AG04450 (cell line): ENCODE data around the gene FAM163A. TPM values are rescaled to one million over a fixed set of nuclear protein-coding genes. Genes with fewer than 3 reads are reported as not detected.

Experiments used
- CTCF ChIA-PET: fragments of 300-600, 350-600 bp; formaldehyde crosslinking; extraction: SDS; loops from one replicate; lab custom pipeline; 2022; ENCODE audit warnings: antibody characterized with exemption, inconsistent platforms; lab: Charles Lee
- POLR2A ChIA-PET: fragments of 350-600 bp; formaldehyde crosslinking; extraction: SDS; loops from one replicate; lab custom pipeline; 2021; ENCODE audit warnings: antibody characterized with exemption, inconsistent platforms; lab: Yijun Ruan, JAX
- DNase-seq: peaks from one replicate; pipeline ENCODE4 v3.0.0-alpha.2; 2011; ENCODE audit warnings: low read depth, low spot score
- H3K27ac ChIP-seq: one replicate; pipeline ENCODE4 v1.5.1; 2012; ENCODE audit warnings: low read depth, low read length, control low read depth
- H3K27me3 ChIP-seq: one replicate; pipeline ENCODE4 v1.6.0; 2012; ENCODE audit warnings: low read length; ENCODE audit not compliant: control insufficient read depth, insufficient read depth
- H3K4me3 ChIP-seq: 2 replicates; pipeline ENCODE4 v1.5.1; 2011; ENCODE audit warnings: mild to moderate bottlenecking, low read depth, low read length, control low read depth
- H3K9me3 ChIP-seq: 2 replicates; pipeline ENCODE4 v1.5.1; 2012; ENCODE audit warnings: low read length; ENCODE audit not compliant: control insufficient read depth, insufficient read depth
- CTCF ChIP-seq: IDR thresholded peaks from 2 replicates; pipeline ENCODE4 v1.5.1; 2011; ENCODE audit warnings: low read depth, low read length, control low read depth, inconsistent platforms
- polyA plus RNA-seq: library from polyadenylated mRNA; depleted of rRNA; stranded (reverse); fragments of >200 nt; gene quantifications from 2 replicates; pipeline ENCODE4 v1.2.3, GENCODE V29; 2011

The FAM163A gene
- polyA plus RNA-seq, 1 experiment: not detected

GRCh38 chr1:179825206-179825605, 82.1 kb downstream of the FAM163A start:
- no peak for TF ChIP-seq CTCF
- POLR2A ChIA-PET: no interaction called here
- no peak overlapping the region for H3K27ac ChIP-seq
- CTCF ChIA-PET: interaction anchor here (6.4 kb wide), 1 partner anchor 11 kb away, joined by 97 read pairs; no protein-coding TSS in a partner anchor
- H3K4me3 ChIP-seq: no peak overlapping the region
- H3K27me3 ChIP-seq: peaks cover 17% of the 10 kb centered on the region
- H3K9me3 ChIP-seq: no peaks in the 10 kb centered on the region; the same call in 1 of the 2 replicates
- no peak for DNase-seq

GRCh38 chr1:179825798-179826460, 82.8 kb downstream of the FAM163A start:
- no peak for DNase-seq
- ChIA-PET CTCF (interaction anchor here (3.1 to 6.4 kb wide), 2 partner anchors 12 to 16 kb away, joined by 20 to 97 read pairs; no protein-coding TSS in a partner anchor), POLR2A (no interaction called here)
- Histone ChIP-seq H3K9me3 (no peaks in the 10 kb centered on the region; the same call in 1 of the 2 replicates), H3K27ac (no peak overlapping the region), H3K27me3 (peaks cover 17% of the 10 kb centered on the region), H3K4me3 (no peak overlapping the region)
- no peak for TF ChIP-seq CTCF

GRCh38 chr1:179826626-179827280, 83.7 kb downstream of the FAM163A start:
- ChIA-PET POLR2A (no interaction called here), CTCF (interaction anchor here (0.7 to 6.4 kb wide), 4 partner anchors 10 to 120 kb away, joined by 4 to 97 read pairs (median 12); no protein-coding TSS in a partner anchor)
- TF ChIP-seq CTCF: no peak
- H3K9me3 ChIP-seq: no peaks in the 10 kb centered on the region; the same call in 1 of the 2 replicates
- peaks cover 17% of the 10 kb centered on the region for H3K27me3 ChIP-seq
- no peak overlapping the region for H3K27ac ChIP-seq
- no peak overlapping the region for H3K4me3 ChIP-seq
- no peak for DNase-seq

GRCh38 chr1:179828554-179829110, 85.5 kb downstream of the FAM163A start:
- no peaks in the 10 kb centered on the region; the same call in 1 of the 2 replicates for H3K9me3 ChIP-seq
- H3K4me3 ChIP-seq: no peak overlapping the region
- no peak for DNase-seq
- TF ChIP-seq CTCF: no peak
- POLR2A ChIA-PET: no interaction called here
- peaks cover 14% of the 10 kb centered on the region for H3K27me3 ChIP-seq
- CTCF ChIA-PET: interaction anchor here (1.7 to 6.4 kb wide), 4 partner anchors 14 to 19 kb away, joined by 7 to 97 read pairs (median 16); no protein-coding TSS in a partner anchor
- no peak overlapping the region for H3K27ac ChIP-seq
